Fibroblast of the aortic adventitia (primary cell): ENCODE results near the gene CTIF. TPM values are rescaled to one million over a fixed set of nuclear protein-coding genes. Genes with fewer than 3 reads are reported as not detected.

Source experiments
- DNase-seq: peaks from one replicate; pipeline ENCODE4 v3.0.0-alpha.2; 2010; ENCODE audit warnings: low read depth
- H3K4me3 ChIP-seq: 2 replicates; pipeline ENCODE4 v1.5.1; 2011; ENCODE audit warnings: low read depth, mild to moderate bottlenecking, control low read depth, low read length, moderate library complexity
- total RNA-seq: library from RNA; depleted of rRNA; stranded (reverse); fragments of >200 nt; gene quantifications from 2 replicates; pipeline ENCODE4 v1.2.3, GENCODE V29; 2012; ENCODE audit warnings: low replicate concordance
- TF ChIP-seq, protein P1 (sequence below): IDR thresholded peaks from 2 replicates; pipeline ENCODE4 v1.5.1; 2011; ENCODE audit warnings: mild to moderate bottlenecking, low read length, control low read depth, inconsistent platforms; ENCODE audit not compliant: insufficient read depth

CTIF gene
- total RNA-seq, 1 donor = 29.0 TPM

DNA sequence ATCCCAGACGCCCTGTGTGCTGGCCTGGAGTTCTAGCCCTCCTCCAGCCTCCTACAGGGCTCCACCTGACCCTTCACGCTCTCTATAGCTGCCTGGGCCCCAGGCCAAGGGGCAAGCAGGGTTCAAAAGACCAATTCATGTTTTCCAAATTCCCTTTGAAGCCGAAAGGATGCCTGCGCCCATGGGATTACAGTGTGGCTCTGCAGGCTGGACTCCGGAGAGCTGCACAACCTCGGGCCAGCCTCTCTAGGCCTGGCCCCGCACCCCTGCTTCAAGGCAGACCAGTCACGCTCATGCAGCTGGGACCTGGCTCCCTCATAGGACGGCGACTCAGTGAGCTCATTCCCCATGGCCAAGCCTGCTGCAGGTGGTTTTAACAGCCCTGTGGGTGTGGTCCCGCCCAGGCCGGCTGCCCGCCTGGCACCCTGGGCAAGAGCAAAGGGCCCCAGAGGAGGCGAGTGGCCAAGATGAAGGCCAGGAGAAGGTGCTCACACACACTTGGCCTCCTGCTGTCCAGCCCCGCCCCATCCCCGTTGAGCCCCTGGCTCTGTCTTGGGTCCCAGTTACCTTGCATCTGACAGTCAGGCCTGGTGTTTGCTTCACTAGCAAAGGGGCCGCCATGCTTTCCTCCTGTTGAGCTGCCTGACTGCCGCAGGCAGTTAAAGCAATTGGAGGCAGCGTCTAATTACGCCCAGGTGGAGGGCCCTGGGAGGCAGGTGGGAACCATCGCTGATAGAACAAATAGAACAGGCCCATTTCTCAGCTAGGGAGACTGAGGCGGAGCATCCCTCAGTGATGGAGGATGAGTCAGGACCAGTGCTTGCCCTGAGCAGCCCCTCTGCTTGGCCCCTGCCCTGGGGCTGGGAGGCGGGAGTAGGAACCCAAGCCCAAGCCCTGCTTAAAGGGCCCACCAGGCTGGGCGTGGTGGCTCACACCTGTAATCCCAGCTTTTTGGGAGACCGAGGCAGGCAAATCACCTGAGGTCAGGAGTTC lies 355.1 kb downstream of the CTIF start:
- no peak overlapping the region for H3K4me3 ChIP-seq
- DNase-seq = no peak
- TF ChIP-seq, protein P1, sequence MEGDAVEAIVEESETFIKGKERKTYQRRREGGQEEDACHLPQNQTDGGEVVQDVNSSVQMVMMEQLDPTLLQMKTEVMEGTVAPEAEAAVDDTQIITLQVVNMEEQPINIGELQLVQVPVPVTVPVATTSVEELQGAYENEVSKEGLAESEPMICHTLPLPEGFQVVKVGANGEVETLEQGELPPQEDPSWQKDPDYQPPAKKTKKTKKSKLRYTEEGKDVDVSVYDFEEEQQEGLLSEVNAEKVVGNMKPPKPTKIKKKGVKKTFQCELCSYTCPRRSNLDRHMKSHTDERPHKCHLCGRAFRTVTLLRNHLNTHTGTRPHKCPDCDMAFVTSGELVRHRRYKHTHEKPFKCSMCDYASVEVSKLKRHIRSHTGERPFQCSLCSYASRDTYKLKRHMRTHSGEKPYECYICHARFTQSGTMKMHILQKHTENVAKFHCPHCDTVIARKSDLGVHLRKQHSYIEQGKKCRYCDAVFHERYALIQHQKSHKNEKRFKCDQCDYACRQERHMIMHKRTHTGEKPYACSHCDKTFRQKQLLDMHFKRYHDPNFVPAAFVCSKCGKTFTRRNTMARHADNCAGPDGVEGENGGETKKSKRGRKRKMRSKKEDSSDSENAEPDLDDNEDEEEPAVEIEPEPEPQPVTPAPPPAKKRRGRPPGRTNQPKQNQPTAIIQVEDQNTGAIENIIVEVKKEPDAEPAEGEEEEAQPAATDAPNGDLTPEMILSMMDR = no peak

DNA sequence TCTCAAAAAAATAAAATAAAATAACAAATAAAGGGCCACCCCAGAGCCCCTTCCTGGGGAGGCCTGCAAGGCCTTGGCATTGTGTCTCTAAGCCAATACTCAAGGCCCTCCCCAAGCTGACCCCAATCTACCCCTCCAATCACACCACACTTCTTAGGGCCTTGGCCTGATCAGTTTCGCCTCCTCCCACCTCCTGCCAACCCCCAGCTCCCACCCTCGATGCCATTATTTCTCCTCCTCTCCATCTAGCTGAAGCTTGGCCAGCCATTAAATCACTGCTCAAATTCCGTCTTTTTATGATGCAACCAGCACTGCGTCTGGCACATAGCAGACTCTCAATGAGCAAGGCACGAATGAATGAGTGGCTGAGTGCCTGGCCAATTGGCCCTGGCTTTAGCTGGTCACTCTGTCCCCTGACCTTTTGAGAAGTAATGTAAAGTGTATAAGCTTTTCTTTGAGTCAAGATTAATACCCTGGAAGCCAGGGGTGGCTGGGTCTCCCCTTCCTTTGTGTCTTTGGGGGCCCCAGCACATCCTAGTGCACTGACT lies 356.0 kb downstream of the CTIF start:
- DNase-seq = peak; percentile 73
- H3K4me3 ChIP-seq = no peak overlapping the region
- TF ChIP-seq, protein P1 = no peak

DNA sequence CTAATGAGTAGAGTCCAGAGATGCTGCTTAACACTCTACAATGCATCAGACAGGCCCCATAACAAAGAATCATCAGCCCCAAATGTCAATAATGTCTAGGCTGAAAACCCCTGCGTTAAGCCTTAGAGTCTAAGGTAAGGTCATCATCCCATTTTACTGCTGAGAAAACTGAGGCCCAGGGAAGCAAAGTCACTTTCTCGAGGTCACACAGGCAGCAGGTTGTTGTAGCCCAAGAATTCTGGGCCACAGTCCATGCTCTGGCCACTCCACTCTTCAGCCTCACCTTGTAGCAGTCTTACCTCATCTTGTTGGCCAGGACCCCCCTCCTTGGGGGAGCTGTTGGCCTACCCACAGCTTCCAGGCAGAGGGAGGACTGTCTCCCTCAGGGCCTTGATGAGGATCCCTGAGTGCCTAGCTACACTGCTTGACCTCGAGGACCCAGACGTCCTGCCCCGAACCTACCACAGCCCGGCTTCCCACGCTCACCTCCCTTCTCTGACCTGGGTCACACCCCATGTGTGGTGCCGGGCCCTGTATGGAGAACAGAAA lies 357.6 kb downstream of the CTIF start:
- no peak overlapping the region for H3K4me3 ChIP-seq
- TF ChIP-seq, protein P1 = no peak
- DNase-seq = no peak

DNA sequence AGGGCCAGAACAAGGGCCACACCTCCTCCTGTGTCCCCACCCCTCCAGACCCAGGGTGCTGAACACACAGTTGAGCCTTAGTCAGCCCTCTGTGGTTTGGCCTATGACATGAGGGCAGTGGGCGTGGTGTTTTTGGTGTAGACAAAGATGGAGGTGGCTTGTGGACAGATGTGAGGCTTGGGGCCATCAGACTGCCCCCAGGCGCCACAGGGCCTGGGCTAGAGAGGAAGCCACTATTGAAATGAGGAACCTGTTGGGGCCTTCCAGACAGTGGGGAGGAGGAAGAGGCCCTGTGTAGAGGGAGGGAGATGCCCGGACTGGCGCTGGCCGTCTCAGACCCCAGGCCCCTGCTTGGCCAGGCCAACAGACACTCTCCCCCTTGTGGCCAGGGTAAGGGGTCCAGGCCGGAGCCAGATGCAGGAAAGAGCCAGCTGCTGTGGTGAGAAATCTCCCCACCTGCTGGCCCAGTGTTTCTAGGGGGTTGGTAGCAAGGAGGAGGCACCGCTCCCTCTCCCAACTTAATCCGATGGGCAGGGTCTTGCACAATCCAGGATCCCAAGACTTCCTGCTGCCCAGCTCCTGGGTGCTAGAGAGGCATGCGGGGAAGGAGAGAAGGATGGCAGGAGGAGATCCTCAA lies 358.2 kb downstream of the CTIF start:
- TF ChIP-seq, protein P1 = no peak
- no peak overlapping the region for H3K4me3 ChIP-seq
- peak; percentile 30 for DNase-seq

DNA sequence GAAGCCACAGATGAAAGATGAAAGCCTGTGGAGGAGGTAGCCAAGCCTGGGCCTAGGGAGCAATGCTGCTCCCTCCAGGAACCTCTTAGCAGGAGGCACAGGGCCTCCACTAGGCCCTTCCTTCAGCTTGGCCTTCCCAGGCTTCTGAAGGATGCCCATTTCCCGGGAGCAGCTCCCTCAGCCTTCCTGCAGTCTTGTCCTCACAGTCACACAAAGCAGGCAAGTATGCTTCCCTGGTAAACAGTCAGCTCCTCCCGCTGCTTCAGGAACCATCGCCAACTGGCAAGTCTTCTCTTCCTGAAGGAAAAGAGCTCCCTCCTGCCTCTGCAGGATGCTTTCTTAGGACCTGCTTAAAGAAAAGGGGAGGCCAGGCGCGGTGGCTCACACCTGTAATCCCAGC lies 358.7 kb downstream of the CTIF start:
- H3K4me3 ChIP-seq = no peak overlapping the region
- DNase-seq = peak; percentile 76
- TF ChIP-seq, protein P1 = peak; percentile 26

DNA sequence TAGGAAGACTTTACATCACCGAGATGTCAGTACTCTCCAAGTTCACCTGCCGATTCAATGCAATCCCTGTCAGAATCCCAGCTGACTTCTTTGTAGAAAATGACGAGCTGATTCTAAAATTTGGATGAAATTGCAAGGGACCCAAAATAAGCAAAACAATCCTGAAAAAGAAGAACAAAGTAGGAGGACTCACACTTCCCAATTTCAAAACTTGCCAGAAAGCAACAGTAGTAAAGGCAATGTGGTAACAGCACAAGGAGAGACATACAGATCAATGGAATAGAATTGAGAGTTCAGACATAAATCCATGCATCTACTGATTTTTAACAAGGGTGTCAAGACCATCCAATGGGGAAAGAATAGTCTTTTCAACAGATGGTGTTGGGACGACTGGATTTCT lies 359.7 kb downstream of the CTIF start:
- H3K4me3 ChIP-seq = no peak overlapping the region
- TF ChIP-seq, protein P1 = no peak
- DNase-seq = no peak
